Stomach (tissue), 9 donors: ENCODE measurements around the gene C6orf89. TPM values are rescaled to one million over a fixed set of nuclear protein-coding genes. Genes with fewer than 3 reads are reported as not detected.

ENCODE experiments used
- DNase-seq, 2 donors: peaks; one replicate each; pipeline versions ENCODE4 v3.0.0 to v3.0.0-alpha.2; 2013 to 2019
- H3K27ac ChIP-seq, 5 donors: fragments of 200-600 bp in 4 of 5; sonication (generic) in 4 of 5; one replicate each; pipeline ENCODE4 v1.5.1; 2013 to 2019; ENCODE audit warnings: mild to moderate bottlenecking in 1 of 5, moderate library complexity in 1 of 5
- H3K27me3 ChIP-seq, 3 donors: fragments of 200-600 bp; sonication (generic); one replicate each; pipeline ENCODE4 v1.5.1; 2017 to 2019; ENCODE audit warnings: mixed run types in 1 of 3
- H3K36me3 ChIP-seq, 4 donors: fragments of 200-600 bp; sonication (generic); 1 replicate in 3 of 4; 2 replicates in 1 of 4; pipeline ENCODE4 v1.5.1; 2016 to 2019
- H3K4me1 ChIP-seq, 4 donors: fragments of 200-600 bp; sonication (generic); one replicate each; pipeline ENCODE4 v1.5.1; 2016 to 2019
- H3K4me3 ChIP-seq, 4 donors: fragments of 200-600 bp; sonication (generic) in 3 of 4; one replicate each; pipeline ENCODE4 v1.5.1; 2016 to 2019; ENCODE audit warnings: mild to moderate bottlenecking in 1 of 4
- H3K9me3 ChIP-seq, 4 donors: fragments of 200-600 bp; sonication (generic); one replicate each; pipeline ENCODE4 v1.5.1; 2016 to 2019
- EP300 ChIP-seq: sonication (generic); formaldehyde crosslinking; IDR thresholded peaks from one replicate; pipeline ENCODE4 v1.6.1; 2017; ENCODE audit warnings: antibody characterized with exemption
- POLR2A ChIP-seq, 4 donors: fragments of 450-650 bp; IDR thresholded peaks; one replicate each; pipeline ENCODE4 v1.6.1; 2016; ENCODE audit warnings: antibody characterized with exemption in 4 of 4, control low read depth in 2 of 4, mild to moderate bottlenecking in 1 of 4, moderate library complexity in 1 of 4
- POLR2AphosphoS5 ChIP-seq, 3 donors: sonication (generic); formaldehyde crosslinking; IDR thresholded peaks; one replicate each; pipeline ENCODE4 v1.6.1; 2016; ENCODE audit warnings: antibody characterized with exemption in 3 of 3
- WGBS, 5 donors: extraction: QIAGEN DNeasy Blood & Tissue Kit in 3 of 5; methylation state at CpG; one replicate each; pipeline versions ENCODE4 v1.1.5 to v1.1.7; 2013 to 2018; 5-methylcytosine and 5-hydroxymethylcytosine counted together
- intact Hi-C: fragments of 100-400 bp; cut with DNase I; formaldehyde crosslinking; loops from one replicate; pipeline ENCODE4 v1.15.1; 2023; ENCODE audit warnings: low total_unique reads
- polyA plus RNA-seq, 3 donors: library from polyadenylated mRNA; stranded (reverse); fragments of 200-250 nt; gene quantifications; one replicate each; pipeline ENCODE4 v1.2.3, GENCODE V29; 2013
- total RNA-seq, 5 donors: library from RNA; depleted of rRNA; stranded (reverse); fragments of >200 nt; gene quantifications; one replicate each; pipeline versions ENCODE4 v1.1.0 to v1.2.3, GENCODE V29; 2014 to 2016
- TF ChIP-seq, protein P1 (sequence below), 7 experiments: fragments of 450-650 bp in 4 of 7; fragments of 200-600 bp in 3 of 7; sonication (generic) in 3 of 7; IDR thresholded peaks; one replicate each; pipeline ENCODE4 v1.5.1; 2016 to 2019; ENCODE audit warnings: antibody characterized with exemption in 7 of 7, control low read depth in 2 of 7, mild to moderate bottlenecking in 1 of 7
- donor health status: healthy with polysubstance abuse.
- donor health status: Bipolar disorder and iron deficiency.
- donor health status: healthy.

The C6orf89 gene
- total and polyA plus RNA-seq, 8 donors, result 7.0 to 47.2 (median 25.1) TPM

DNA sequence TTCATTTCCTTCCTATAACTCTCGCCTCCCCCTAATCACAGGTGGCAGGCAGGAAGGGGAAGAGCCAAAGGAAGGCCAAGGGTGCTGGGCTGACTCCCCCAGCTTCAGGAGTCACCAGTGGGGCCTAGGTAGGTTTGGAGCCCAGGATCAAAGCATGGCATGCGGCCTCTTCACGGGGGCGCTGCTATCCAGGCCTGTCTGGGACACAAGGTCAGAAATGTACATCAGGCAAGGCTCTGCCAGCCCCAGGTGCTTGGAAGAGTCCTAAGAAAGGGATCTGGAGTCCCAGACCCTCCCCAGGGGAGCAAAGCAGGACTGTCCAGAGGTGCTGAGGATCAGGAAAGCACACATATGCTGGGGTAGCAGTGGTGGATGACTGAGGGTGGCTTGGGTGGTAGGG is 79.2 kb downstream of the C6orf89 start:
- intact Hi-C loops, result no loop called here
- Histone ChIP-seq H3K27me3 (peaks cover 0 to 4% (median 0%) of the 10 kb centered on the region in 3 donors), H3K36me3 (peaks cover 26 to 40% (median 36%) of the 10 kb centered on the region in 4 donors), H3K9me3 (no peaks in the 10 kb centered on the region), H3K27ac (peak overlapping the region in 1 of 5 donors; percentile 13), H3K4me1 (peaks cover 5 to 68% (median 32%) of the 10 kb centered on the region in 4 donors), H3K4me3 (no peak overlapping the region)
- WGBS, 5 donors, result 69 to 85% (median 80%) methylated on average over 4 of the region's 4 CpGs
- no peak for DNase-seq
- TF ChIP-seq EP300 (no peak), POLR2AphosphoS5 (IDR thresholded peaks at IDR 0.05) (no peak), POLR2A (IDR thresholded peaks at IDR 0.05) (no peak)
- TF ChIP-seq, protein P1, sequence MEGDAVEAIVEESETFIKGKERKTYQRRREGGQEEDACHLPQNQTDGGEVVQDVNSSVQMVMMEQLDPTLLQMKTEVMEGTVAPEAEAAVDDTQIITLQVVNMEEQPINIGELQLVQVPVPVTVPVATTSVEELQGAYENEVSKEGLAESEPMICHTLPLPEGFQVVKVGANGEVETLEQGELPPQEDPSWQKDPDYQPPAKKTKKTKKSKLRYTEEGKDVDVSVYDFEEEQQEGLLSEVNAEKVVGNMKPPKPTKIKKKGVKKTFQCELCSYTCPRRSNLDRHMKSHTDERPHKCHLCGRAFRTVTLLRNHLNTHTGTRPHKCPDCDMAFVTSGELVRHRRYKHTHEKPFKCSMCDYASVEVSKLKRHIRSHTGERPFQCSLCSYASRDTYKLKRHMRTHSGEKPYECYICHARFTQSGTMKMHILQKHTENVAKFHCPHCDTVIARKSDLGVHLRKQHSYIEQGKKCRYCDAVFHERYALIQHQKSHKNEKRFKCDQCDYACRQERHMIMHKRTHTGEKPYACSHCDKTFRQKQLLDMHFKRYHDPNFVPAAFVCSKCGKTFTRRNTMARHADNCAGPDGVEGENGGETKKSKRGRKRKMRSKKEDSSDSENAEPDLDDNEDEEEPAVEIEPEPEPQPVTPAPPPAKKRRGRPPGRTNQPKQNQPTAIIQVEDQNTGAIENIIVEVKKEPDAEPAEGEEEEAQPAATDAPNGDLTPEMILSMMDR (IDR thresholded peaks at IDR 0.05), result no peak

DNA sequence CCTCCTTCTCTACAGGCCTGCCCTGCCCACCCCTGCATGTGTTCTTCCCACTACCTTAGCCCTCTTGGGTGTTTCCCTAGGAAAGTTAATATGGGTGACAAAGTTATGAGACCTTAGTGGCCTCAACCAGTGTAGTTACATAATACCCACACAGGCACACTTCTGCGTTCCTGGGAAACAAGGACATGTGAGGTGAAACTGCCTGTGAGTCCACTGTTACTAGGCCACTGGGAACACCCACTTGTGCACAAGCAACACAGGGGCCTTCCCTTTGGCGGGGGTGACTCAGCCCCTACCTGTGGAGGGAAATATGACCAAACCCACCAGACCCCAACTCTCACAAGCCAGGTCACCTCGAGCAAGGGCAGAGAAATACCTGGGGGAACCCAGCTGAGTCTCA is 81.5 kb downstream of the C6orf89 start:
- 73 to 90% (median 85%) methylated on average over 3 of the region's 3 CpGs for WGBS, 5 donors
- H3K36me3 ChIP-seq, result peaks cover 50 to 63% (median 60%) of the 10 kb centered on the region in 4 donors
- peaks cover 5 to 51% (median 22%) of the 10 kb centered on the region in 4 donors for H3K4me1 ChIP-seq
- H3K4me3 ChIP-seq, result no peak overlapping the region
- peak in 1 of 2 donors; percentile 68 for DNase-seq
- H3K27me3 ChIP-seq, result no peaks in the 10 kb centered on the region
- intact Hi-C loops, result no loop called here
- TF ChIP-seq, protein P1 (IDR thresholded peaks at IDR 0.05), result no peak
- TF ChIP-seq EP300 (no peak), POLR2AphosphoS5 (IDR thresholded peaks at IDR 0.05) (no peak), POLR2A (IDR thresholded peaks at IDR 0.05) (no peak)
- H3K27ac ChIP-seq, result no peak overlapping the region
- no peaks in the 10 kb centered on the region for H3K9me3 ChIP-seq

DNA sequence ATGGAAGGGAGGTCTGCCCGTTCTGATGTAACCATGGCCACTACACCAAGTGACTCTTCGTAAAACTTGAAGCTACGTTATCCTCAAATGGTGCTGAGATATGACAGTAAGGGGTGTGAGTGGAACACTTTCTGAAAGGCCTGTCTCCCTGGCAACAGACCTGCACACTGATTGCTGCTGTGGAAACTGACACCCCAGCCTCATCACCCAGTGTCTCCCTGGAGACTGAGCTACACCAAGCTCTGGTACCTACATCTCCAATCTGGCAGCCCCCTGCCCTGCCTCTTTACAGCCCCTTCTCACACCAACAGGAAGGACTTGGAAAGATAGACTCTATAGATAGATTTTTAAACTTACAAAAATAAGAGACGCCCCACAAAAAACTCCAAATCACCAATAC is 82.0 kb downstream of the C6orf89 start:
- 79 to 91% (median 88%) methylated on average over 4 of the region's 4 CpGs for WGBS, 5 donors
- no peaks in the 10 kb centered on the region for H3K9me3 ChIP-seq
- peak overlapping the region in 1 of 5 donors; percentile 4 for H3K27ac ChIP-seq
- no peak overlapping the region for H3K4me3 ChIP-seq
- TF ChIP-seq POLR2AphosphoS5 (IDR thresholded peaks at IDR 0.05) (no peak), POLR2A (IDR thresholded peaks at IDR 0.05) (no peak), EP300 (no peak)
- TF ChIP-seq, protein P1 (IDR thresholded peaks at IDR 0.05), result no peak
- H3K4me1 ChIP-seq, result peaks cover 5 to 46% (median 22%) of the 10 kb centered on the region in 4 donors
- DNase-seq, result no peak
- H3K27me3 ChIP-seq, result no peaks in the 10 kb centered on the region
- H3K36me3 ChIP-seq, result peaks cover 54 to 68% (median 64%) of the 10 kb centered on the region in 4 donors
- intact Hi-C loops, result no loop called here

DNA sequence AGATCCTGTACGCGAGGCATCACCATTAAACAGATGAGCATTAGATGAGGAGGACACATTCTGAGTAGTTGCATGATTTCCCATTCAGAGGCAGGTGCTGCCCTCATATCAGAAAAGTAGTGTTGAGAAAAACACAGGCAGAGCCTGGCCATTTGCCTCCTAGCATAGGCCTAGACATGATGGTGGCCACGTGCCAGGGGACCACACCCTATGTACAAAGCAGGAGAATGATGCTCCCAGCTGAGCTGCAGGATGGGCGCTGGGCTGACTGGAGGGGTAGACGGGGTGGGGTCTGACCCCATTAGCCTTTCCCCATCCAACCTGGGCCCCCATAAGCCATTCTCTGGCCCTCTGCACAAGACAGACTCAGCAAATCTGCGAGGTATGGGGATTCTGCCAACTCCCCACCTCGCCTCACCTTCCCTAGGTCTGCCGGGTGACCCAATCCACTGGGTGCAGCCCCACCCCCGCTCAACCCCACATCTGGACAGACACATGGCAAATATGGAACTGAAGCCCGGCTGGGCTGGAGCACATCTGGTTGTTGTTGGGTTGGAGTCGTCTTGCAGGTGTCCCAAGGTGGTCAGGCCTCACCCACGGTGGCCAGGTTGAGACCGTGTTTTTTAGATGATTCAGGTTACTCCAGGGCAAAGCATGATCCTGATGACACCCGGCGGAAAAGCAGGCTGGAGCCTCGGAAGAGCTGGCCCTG is 82.7 kb downstream of the C6orf89 start:
- TF ChIP-seq POLR2A (IDR thresholded peaks at IDR 0.05) (no peak), EP300 (no peak), POLR2AphosphoS5 (IDR thresholded peaks at IDR 0.05) (no peak)
- TF ChIP-seq, protein P1 (IDR thresholded peaks at IDR 0.05), result no peak
- Histone ChIP-seq H3K27me3 (no peaks in the 10 kb centered on the region), H3K36me3 (peaks cover 61 to 75% (median 71%) of the 10 kb centered on the region in 4 donors), H3K4me3 (no peak overlapping the region), H3K9me3 (no peaks in the 10 kb centered on the region), H3K4me1 (peaks cover 5 to 40% (median 20%) of the 10 kb centered on the region in 4 donors), H3K27ac (peak overlapping the region in 1 of 5 donors; percentile 21)
- WGBS, 5 donors, result 77 to 82% (median 80%) methylated on average over 16 of the region's 16 CpGs
- DNase-seq, result peak in 1 of 2 donors; percentile 64
- intact Hi-C loops, result no loop called here
